KBM-7 (cell line): Measurements from ENCODE around the gene PKN2.

Experiments
- DNase-seq: peaks from one replicate; pipeline ENCODE4 v3.0.0-alpha.2; 2015
- in situ Hi-C: fragments of 300-500 bp; cut with MboI; formaldehyde crosslinking; loops from 2 replicates; pipeline ENCODE4 v1.14.3; 2020; ENCODE audit warnings: low sequenced_read_pairs, low pct_unique_long_range_greater_than_20kb, mixed read lengths

Gene PKN2

DNA sequence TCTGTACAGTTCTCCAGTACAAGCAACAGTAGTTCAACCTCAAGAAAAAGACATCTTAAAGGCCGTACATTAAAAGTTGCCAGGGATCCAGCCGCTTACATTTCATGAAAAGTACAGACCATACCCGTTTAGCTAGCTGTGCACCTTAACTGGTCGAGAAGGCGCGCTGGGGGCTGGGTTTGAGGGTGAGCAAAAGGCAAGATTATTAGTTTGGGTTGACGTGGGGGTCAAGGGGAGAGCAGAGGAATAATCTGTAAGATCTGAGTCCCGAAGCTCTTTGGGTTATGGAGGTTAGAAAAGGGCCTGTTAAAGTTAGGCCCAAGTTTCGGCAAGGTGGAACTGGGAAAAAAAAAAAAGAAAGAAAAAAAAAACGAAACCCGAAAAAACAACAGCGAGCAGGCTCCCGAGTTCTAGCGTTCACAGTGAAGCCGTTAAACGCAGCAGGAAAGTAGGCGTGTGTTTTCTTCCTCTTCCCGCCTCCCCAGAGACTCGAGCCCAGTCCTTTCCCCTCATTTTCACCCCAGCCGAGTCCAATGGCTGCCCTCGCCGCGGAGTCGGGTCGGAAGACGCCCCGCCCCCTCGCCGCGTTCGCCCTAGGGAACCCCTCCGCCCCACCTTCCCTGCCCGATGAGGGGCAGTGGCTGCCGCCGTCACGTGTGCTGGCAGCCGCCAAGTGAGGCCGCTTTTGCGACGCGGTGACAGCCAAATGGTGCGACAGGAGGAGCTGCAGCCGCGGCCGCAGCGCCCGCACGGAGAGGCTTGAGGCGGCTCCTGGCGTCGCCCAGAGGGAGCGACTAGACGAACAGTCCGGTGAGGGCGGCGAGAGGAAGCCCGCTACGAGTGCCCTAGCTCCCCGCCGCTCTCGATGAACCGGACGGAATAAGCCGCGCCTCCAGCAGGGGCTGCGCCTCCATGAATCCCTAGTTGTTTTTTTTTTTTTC is at the start of gene PKN2:
PKN2 (plus strand) TSS at position 733 of the 941 bp plus-strand sequence. CDS start 308 bp downstream, outside the sequence.
- peak; percentile 99 for DNase-seq
- in situ Hi-C loops, result no loop called here

DNA sequence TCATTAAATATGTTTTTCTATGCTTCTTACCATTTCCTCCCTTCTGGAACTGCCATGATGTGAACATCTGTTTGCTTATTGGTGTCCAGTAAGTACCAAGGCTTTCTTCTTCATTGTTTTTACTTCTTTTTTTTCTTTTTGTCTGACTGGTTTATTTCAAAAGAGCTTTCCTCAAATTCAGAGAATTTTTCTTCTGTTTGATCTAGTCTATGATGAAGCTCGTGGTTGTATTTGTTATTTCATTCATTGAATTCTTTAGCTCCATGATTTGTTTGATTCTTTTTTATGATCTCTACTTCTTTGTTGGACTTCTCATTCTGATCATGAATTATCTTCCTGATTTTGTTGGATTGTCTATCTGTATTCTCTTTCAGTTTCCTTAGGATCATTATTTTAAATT is 49.5 kb upstream of the PKN2 start:
- DNase-seq, result no peak
- in situ Hi-C loops, result no loop called here

DNA sequence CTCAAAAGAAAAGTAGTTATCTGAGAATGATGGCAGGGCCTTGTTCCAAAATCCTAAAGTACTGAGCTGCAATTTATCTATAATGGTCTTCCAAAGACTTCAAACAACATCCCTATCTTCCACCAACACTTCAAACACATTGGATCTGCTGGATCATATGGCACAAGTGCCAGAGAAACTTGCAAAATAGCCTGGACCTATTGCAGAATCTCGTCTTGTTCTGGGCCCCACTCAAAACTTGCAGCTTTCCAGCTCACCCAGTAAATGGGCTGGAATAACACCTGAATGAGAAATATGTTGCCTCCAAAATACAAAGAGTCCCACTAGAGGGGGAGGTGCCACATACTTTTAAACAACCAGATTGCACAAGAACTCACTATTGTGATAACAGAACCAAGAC is 44.0 kb upstream of the PKN2 start:
- no peak for DNase-seq
- in situ Hi-C loops, result no loop called here

DNA sequence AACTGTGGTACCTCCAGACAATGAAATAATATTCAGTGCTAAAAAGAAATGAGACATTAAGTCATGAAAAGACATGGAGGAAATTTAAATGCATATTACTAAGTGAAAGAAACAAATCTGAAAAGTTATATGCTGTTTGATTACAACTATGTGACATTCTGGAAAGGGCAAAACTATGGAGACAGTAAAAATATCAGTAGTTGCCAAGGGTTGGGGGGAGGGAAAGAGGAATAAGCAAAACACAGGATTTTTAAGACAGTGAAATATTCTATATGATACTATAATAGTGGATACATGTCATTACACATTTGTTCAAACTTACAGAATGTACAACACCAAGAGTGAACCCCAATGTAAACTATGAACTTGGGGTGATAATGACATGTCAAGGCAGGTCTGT is 38.2 kb upstream of the PKN2 start:
- DNase-seq, result no peak
- in situ Hi-C loops, result no loop called here

DNA sequence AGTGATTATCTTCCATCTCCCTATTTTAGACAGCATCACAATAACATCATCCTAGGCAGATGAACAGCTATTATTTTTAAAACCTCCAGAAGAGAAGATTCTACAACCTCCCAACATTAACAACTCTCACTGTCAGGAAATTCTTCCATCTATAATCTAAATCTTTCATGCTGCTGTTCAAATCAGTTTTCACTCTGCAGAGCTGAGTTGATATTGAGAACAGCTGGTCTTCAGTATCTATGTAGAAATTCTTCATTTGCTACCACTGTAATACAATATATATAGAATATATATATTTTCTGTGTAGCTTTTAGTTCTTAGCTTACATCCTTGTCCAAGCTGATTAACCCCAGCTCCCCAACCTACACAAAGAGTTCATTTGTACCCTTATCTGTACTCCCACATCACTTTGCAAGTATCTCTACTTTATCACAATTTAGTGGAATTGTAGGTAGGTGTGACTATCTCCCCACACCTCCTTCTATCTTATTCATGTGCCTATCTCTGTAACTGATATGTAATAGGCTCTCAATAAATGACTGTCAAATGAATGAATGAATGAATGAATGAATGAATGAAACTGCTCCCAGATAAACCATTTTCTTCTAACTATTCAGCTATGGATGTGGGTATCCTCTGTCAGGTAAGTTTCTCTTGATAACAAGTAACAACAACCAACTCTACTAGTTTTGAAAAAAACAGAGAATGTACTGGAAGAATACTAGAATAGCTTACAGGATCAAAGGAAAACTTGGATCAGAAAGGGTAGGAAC is 37.4 kb upstream of the PKN2 start:
- in situ Hi-C loops, result no loop called here
- DNase-seq, result no peak

DNA sequence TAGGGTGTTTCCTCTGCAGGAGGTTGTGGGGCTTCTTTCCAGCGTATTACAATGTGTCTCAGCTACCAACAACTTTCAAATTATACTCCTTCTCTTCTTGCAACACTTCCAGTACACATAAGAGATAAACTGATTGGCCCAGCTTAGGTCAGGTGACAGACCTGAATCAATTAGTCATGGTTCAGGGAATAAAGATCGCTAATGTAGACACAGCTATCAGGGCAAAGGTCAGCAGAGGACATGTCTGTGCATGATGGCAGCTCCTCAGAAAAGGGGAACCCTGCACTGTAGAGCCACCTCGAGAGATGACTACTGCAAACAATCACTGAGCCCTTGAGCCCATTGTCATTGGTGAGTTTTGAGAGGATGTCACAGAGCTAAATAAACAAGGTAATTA is 36.8 kb upstream of the PKN2 start:
- DNase-seq, result peak; percentile 81

DNA sequence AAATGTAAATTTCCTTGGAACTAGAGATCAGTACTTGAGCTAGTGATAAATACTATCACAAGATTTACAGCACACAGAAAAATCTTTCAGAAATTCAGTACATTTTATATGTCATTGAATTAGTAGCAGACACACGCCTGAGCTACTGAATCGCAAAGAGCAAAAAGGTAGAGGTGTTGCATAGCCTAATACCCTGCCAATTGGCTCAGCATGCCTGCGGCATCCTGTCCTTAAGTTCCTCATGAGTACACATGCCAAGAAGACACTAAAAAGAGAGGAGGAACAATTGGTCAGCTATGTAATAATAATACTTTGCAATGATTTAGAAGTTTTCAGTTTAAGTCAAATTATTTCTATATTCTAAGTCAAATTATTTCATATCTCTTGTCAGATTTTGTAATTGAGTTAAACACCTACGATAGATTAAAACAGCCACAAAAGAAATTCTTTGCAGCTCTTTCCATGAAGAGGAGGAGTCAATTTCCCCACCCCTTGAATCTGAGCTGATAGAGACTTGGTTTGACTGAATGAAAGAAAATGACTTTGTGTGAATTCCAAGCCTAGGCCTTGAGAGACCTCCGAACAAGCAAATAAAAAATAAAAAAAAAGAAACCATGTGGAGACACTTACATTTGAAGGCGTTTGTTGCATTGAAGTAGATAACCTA is 36.2 kb upstream of the PKN2 start:
- DNase-seq, result no peak
- in situ Hi-C loops, result no loop called here

More for the DNA sequence above, 36.8 kb upstream of the PKN2 start:
- in situ Hi-C loops, result no loop called here

DNA sequence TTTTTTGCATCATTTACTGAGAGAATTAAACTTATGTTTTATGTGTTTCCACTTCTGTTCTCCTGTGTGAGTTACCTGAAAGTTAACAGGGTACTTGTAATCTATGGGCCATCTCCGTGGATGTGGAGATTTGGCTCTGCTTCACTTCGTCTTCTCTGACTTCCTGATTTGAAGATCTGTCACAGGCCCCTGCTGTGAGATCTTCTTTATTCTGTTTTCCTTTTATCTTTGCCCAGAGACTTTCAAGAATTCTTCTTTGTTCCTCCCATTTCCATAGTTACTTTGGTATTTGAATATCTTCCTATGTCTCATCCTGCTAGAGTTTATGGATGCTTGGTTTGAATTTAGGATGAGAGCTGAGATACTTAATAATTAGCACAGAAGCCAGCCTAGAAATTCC is 35.4 kb upstream of the PKN2 start:
- in situ Hi-C loops, result no loop called here
- peak; percentile 21 for DNase-seq

DNA sequence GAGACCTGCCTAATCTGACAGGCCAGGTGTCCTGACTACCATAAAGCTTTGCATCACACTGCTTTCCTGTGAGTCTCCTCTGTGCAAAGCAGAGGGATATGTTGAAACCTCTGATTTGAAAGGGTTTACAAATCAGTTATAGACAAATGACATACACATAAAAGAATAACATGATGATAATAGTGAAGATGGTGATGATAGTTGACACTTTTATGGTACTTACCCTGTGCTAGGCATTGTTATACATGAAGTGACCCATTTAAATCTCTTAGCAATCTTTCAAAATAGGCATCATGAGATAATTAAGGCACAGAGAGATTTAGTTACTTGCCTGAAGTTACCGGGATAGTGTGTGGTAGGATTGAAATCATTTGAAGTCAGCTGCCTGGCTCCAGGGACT is 34.1 kb upstream of the PKN2 start:
- no peak for DNase-seq
- in situ Hi-C loops, result no loop called here

DNA sequence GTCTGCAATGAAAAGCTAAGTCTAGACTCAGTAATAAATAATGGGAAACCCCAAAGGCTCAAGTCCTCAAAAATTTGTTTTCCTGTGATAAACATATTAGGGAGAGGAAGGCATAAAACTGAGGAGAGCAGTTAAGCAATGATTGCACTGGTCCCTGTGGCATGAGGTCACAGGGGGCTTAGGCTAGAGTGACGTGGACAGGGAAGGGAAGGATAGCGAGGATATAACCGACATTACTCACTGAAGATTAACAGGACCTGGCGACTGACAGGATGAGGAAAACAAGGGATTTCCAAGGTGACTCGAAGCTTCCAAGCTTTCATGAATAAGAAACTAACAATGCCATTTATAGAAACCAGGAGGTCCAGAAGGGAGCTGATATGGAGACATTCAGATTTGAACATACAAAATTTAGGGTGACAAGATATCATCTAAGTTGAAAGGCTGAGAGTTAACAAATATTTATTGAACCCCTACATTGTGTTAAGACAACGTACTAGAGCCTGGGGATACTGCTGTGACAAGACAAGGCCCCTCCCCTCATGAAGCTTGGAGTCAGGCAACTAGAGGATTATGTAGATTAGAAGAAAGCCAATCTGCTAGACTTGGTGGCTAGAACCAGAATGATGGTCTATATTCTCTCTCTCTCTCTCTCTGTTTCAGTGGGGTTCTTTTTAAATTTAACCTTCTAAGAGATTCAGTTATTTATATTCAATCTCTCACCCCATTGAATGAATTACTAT is 33.2 kb upstream of the PKN2 start:
- no peak for DNase-seq
- in situ Hi-C loops, result no loop called here

DNA sequence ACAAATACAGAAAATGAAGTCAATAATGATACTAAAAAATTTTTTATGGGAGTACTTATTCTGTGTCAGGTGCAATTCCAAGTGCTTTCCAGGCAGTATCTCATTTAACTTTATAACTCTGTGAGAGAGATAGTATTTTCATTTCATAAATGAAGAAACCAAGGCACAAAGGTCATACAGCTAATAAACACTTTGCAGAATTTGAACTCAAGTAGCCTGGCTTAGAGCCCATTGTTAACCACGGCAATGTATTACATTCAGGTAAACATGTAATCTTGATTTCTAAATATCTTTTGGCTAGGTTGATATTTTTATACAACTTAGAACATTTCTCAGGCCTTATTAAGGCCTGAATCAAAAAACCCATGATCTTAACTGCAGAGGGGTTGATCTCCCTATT is 28.9 kb upstream of the PKN2 start:
- no peak for DNase-seq
- in situ Hi-C loops, result no loop called here

DNA sequence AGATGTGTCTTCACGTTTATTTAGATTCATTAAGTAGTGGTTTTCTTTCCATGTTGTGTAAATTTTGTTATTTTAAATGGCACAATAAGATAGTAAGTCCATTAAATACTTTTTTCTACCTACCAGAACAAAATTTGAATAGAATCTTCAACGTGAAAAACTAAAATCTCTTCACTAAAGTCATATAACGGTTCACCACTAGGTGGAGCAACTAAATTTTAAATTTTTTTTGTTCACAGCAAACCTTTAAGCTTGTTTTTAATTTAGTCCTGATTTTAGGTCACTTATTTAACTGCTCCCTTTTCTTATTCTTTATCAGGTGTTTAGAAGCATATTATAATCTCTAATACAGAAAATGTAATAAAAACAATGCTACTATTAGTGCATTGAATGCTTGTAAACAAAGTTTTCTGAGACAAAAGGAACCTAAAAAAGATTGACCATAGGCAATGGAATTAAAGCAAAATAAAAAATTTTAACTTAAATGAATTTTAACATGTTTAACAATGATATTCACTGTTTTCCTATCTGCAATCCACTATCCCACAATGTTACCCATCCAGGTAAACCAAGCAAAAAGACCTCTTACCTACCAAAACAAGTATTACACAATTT is 28.3 kb upstream of the PKN2 start:
- DNase-seq, result peak; percentile 45
- in situ Hi-C loops, result no loop called here

DNA sequence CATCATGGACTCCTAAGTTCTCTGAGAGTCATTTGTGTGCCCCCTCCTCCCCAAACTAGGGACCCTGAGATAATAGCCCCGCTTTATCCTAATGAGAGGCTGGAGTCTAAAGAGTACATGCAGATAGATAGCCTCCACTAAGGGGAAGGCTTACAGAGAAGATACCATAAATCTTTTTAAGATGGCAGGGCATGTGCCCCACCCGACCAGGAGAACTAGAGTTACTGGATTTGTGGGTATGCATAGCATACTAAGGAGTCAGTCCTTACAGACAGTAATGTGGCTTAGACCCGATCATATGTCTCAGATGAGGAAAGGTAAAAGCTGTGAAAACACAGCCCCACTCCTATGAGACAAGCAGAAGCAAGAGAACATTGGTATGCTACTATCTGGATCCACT is 25.7 kb upstream of the PKN2 start:
- in situ Hi-C loops, result no loop called here
- DNase-seq, result no peak

DNA sequence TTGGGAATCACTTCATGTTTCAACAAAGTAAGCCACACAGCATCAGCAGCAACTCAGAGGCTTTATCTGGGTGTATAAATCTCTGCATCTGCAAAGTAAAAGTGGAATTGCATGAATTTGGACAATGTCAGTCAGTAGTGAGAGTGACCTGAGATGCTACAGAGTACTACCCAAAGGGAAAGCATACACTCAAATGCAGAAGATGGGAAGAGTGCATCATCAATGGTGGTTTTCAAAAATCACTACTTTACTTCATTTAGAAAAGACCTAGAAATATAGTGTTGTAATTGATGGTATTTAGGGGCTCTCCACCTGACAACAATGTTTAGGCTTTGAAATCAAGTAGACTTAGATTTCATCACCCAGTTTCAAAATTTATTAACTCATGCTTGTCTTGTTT is 24.5 kb upstream of the PKN2 start:
- in situ Hi-C loops, result no loop called here
- DNase-seq, result no peak

DNA sequence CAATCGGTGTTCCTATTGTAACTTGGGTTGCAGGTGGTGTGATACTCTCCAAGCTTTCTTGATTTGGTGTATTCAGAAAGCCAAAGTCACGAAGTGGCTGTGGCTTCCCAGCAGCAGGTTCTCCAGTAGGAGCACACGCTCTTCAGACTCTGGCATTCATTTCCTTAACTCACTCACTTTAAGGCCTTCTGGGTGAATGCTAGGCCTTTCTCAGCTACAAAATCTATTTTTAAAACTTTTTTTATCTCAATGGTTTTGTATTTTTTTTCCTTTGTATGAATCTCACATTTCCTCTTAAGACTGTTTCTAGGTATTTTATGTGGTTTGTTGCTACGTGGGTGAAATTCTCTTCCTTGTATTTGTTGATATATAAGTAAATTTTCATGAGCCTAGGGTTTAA is 22.9 kb upstream of the PKN2 start:
- DNase-seq, result no peak

DNA sequence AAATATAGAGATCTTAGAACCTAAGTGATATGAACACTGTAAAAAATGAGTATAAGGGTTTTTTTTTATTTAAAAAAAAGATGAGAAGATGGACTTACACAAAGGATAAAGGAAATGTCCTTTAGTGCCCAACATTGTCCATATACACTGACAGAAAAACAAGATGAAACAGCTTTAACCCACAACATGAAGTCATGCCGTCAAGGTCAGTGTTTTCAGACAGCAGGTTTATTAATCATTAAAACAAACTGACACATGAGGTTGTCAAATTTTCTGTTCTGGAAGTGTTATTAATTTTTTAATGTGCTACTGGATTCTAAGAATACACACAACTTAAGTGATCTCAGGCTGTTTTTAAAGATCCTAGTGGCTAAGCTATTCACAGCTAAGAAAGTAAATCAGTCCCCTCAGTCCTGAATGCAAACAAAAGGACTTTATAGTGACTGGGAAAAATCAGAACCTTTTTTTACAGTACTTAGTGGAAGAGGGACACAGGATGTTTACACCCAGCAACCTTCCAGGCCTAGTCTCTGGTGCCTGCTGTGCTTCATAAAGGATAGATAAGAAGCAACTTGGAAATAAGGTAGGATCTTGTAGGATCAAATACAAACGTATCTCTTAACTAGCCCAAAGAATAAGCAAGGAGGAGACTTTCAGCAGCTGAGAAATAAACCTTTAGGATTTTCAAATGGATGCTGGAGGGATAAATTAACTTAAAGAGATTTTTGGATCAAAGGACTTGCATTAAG is 21.9 kb upstream of the PKN2 start:
- DNase-seq, result no peak
- in situ Hi-C loops, result no loop called here

More for the DNA sequence above, 22.9 kb upstream of the PKN2 start:
- in situ Hi-C loops, result no loop called here

DNA sequence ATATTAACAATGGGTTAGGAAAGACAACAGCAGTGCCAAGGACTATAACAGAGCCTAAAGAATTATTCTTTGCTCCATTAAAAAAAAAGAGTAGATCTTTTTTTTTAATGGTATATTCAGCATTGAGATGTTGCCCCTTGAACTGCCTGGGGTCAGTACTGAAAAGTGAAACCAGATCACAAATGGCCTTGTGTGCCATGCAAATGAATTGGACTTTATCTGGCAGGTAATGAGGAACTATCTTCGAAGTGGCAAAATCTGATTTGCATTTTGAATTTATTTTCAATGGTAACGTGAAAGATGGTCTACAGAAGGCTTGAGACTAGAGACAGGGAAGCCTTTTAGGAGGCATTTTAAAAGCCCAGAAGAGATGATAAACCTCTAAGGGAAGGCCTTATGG is 21.4 kb upstream of the PKN2 start:
- in situ Hi-C loops, result no loop called here
- DNase-seq, result no peak

DNA sequence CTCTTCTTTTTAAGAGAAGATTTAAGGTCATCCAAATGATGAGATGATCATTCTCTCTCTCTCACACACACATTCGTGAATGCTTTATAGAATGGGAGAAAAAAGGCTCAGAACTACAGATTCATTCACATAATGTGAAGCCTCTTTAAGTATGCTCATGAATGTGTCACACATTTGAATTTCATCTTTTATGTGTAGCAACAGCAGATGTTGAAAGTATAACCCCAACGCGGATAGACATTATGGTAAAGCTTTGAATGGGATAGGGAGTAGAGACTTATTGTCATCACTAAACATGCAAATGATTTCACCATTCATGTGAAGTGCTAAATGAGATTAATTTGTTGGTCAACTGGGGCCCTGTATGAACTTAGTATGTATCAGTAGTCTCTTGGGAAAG is 15.7 kb upstream of the PKN2 start:
- no peak for DNase-seq
- in situ Hi-C loops, result no loop called here
